VCaP (cell line): ENCODE measurements around the gene ZNF335.

Source experiments
- H3K27ac ChIP-seq: fragments of 450-650 bp; 2 replicates; pipeline ENCODE4 v1.5.1; 2017
- CTCF ChIP-seq: fragments of 450-650 bp; conservative IDR thresholded peaks from 2 replicates; pipeline ENCODE4 v1.5.1; 2017; ENCODE audit warnings: mild to moderate bottlenecking, moderate library complexity

ZNF335 gene

GRCh38 chr20:45952861-45953260 is 19.1 kb downstream of the ZNF335 start:
- no peak overlapping the region for H3K27ac ChIP-seq
- no peak for TF ChIP-seq CTCF

GRCh38 chr20:45951925-45952834 is 19.8 kb downstream of the ZNF335 start:
- TF ChIP-seq CTCF: no peak
- no peak overlapping the region for H3K27ac ChIP-seq

- no peak overlapping the region for H3K27ac ChIP-seq
- TF ChIP-seq CTCF: no peak
Measured at GRCh38 chr20:45950330-45950646, 21.7 kb downstream of the ZNF335 start.

GRCh38 chr20:45949542-45950329 is 22.3 kb downstream of the ZNF335 start:
- H3K27ac ChIP-seq: no peak overlapping the region
- TF ChIP-seq CTCF: no peak

- H3K27ac ChIP-seq: no peak overlapping the region
- no peak for TF ChIP-seq CTCF
Measured at GRCh38 chr20:45948742-45949541, 23.1 kb downstream of the ZNF335 start.

GRCh38 chr20:45948261-45948733 is 23.7 kb downstream of the ZNF335 start:
- H3K27ac ChIP-seq: no peak overlapping the region
- no peak for TF ChIP-seq CTCF
